Activated naive CD8-positive, alpha-beta T cell treated with anti-CD3 and anti-CD28 coated beads for 36 hours (primary cell): ENCODE measurements around the gene IL15RA. TPM values are rescaled to one million over a fixed set of nuclear protein-coding genes. Genes with fewer than 3 reads are reported as not detected.

ENCODE experiments used
- DNase-seq: peaks from one replicate; pipeline ENCODE4 v3.0.0; 2021
- H3K27ac Mint-ChIP-seq: one replicate; pipeline ENCODE4 v1.8.0; 2022; ENCODE audit warnings: mild to moderate bottlenecking, moderate library complexity, mixed read lengths
- H3K27me3 Mint-ChIP-seq: one replicate; pipeline ENCODE4 v1.8.0; 2022; ENCODE audit warnings: mild to moderate bottlenecking, mixed read lengths
- H3K36me3 Mint-ChIP-seq: one replicate; pipeline ENCODE4 v1.8.0; 2021; ENCODE audit warnings: mild to moderate bottlenecking, mixed read lengths
- H3K4me1 Mint-ChIP-seq: one replicate; pipeline ENCODE4 v1.8.0; 2021; ENCODE audit warnings: mixed read lengths
- H3K4me3 Mint-ChIP-seq: one replicate; pipeline ENCODE4 v1.8.0; 2022; ENCODE audit warnings: mild to moderate bottlenecking, moderate library complexity, mixed read lengths
- H3K9me3 Mint-ChIP-seq: one replicate; pipeline ENCODE4 v1.8.0; 2022; ENCODE audit warnings: mixed read lengths
- total RNA-seq, 2 experiments: library from RNA; stranded (reverse); gene quantifications; one replicate each; pipeline ENCODE4 v1.2.3, GENCODE V29; 2021

IL15RA gene, protein sequence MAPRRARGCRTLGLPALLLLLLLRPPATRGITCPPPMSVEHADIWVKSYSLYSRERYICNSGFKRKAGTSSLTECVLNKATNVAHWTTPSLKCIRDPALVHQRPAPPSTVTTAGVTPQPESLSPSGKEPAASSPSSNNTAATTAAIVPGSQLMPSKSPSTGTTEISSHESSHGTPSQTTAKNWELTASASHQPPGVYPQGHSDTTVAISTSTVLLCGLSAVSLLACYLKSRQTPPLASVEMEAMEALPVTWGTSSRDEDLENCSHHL
- 10 to 100 TPM; 27.8 to 30.0 TPM for total RNA-seq

- Mint-ChIP-seq H3K27me3 (peaks cover 14% of the 10 kb centered on the region), H3K4me3 (peak within 1 kb of the TSS; percentile 96), H3K4me1 (peaks cover 26% of the 10 kb centered on the region), H3K9me3 (no peaks in the 10 kb centered on the region), H3K36me3 (peaks cover 12% of the 10 kb centered on the region), H3K27ac (peak within 1 kb of the TSS; percentile 98)
- peak; percentile 93 for DNase-seq
Measured at GRCh38 chr10:5977471-5978229, at the start of gene IL15RA. Gene IL15RA, minus strand, starts transcription at chr10:5977543. Its CDS starts 51 bp downstream, at chr10:5977492.

DNA sequence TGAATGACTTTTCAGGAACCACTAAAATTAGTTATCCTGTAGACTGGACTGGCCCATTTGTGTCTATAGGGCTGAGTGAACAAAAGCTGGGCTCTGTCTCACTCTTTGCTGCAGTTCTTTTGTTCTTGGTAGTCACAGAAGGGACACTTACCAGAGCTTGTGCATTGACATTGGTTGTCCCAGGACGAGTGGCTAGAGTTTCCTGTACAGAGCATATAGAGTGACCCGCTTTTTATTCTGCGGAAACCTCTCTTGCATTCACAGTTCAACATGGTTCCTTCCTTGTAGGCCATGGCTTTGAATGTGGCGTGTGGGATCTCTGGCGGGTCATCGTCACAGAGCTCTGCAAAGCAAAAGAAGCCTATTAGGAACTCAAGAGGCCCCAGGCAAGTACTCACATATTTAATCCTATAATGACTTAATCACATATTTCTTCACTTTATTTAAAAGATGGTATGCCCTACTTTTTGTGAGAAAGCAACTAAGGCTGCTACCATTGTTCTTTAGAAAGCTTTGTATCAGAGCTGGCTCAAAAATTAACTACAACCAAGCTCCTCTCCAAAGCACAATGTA lies 48.4 kb upstream of the IL15RA start:
- H3K4me1 Mint-ChIP-seq = peaks cover 21% of the 10 kb centered on the region
- DNase-seq = no peak
- no peaks in the 10 kb centered on the region for H3K27me3 Mint-ChIP-seq
- H3K36me3 Mint-ChIP-seq = peaks cover 92% of the 10 kb centered on the region
- H3K4me3 Mint-ChIP-seq = no peak overlapping the region
- H3K27ac Mint-ChIP-seq = no peak overlapping the region
- peaks cover 7% of the 10 kb centered on the region for H3K9me3 Mint-ChIP-seq

DNA sequence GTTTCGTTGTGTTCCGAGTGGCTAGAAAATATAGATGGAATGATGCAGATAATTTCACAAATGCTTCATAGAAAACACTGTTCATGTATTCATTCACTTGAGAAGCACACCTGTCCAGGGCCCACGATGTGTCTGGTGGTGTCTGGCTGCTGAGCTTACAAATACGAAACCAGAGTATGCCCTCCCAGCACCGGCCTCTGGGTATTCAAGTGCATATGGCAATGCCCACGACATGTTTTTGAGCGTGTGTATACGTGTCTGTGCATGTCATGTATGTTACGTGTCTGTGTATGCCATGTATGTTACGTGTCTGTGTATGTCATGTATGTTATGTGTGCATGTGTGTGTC lies 47.0 kb upstream of the IL15RA start:
- H3K4me3 Mint-ChIP-seq = no peak overlapping the region
- H3K36me3 Mint-ChIP-seq = peaks cover 93% of the 10 kb centered on the region
- no peaks in the 10 kb centered on the region for H3K9me3 Mint-ChIP-seq
- DNase-seq = no peak
- peaks cover 22% of the 10 kb centered on the region for H3K4me1 Mint-ChIP-seq
- no peaks in the 10 kb centered on the region for H3K27me3 Mint-ChIP-seq
- no peak overlapping the region for H3K27ac Mint-ChIP-seq

GRCh38 chr10:6023661-6024333 lies 46.5 kb upstream of the IL15RA start:
- DNase-seq = no peak
- Mint-ChIP-seq H3K36me3 (peaks cover 97% of the 10 kb centered on the region), H3K27me3 (no peaks in the 10 kb centered on the region), H3K4me3 (no peak overlapping the region), H3K4me1 (peaks cover 26% of the 10 kb centered on the region), H3K9me3 (no peaks in the 10 kb centered on the region), H3K27ac (no peak overlapping the region)

DNA sequence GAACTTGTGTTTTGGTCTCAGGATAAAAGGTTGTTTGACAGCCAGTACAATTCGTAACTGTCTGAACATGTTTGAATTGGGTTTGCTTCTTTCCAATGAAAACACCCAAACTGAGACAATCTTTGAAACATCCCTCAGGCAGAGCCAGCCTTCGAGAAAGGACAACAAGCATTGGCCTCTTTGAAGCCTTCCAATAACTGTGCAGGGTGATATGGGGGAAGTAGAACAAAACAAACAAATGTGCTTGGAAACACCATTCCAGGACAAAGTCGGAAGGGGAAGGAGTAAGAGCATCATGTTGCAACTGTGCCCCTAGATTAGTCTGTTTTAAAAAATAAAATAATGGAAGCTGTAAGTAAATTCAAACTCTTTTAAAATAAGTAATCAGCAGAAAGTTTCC lies 45.3 kb upstream of the IL15RA start:
- Mint-ChIP-seq H3K9me3 (no peaks in the 10 kb centered on the region), H3K36me3 (peaks cover 97% of the 10 kb centered on the region), H3K27ac (peak overlapping the region; percentile 54), H3K4me3 (no peak overlapping the region), H3K4me1 (peaks cover 28% of the 10 kb centered on the region), H3K27me3 (no peaks in the 10 kb centered on the region)
- no peak for DNase-seq

DNA sequence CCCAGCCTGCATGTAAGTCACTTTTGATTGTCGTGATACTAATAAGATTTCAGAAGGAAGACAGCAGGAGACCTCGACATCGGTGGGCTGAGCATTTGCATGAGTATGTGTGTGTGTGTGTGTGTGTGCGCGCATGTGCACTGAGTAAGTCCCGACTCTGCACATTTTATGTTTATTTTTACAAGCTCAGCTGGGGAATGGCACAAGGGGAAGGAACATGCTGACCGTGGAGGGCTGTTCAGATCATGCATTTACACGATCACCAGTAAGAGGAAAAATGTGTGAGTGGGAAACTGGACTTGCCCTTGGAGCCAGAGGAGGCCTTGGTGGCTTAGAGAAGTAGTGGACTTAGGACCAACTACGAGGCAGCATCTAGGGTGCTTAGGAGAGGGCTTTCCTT lies 43.5 kb upstream of the IL15RA start:
- peaks cover 39% of the 10 kb centered on the region for H3K4me1 Mint-ChIP-seq
- no peak for DNase-seq
- H3K27me3 Mint-ChIP-seq = no peaks in the 10 kb centered on the region
- H3K4me3 Mint-ChIP-seq = no peak overlapping the region
- H3K36me3 Mint-ChIP-seq = peaks cover 95% of the 10 kb centered on the region
- peak overlapping the region; percentile 4 for H3K27ac Mint-ChIP-seq
- no peaks in the 10 kb centered on the region for H3K9me3 Mint-ChIP-seq

GRCh38 chr10:6019796-6020195 lies 42.5 kb upstream of the IL15RA start:
- Mint-ChIP-seq H3K27me3 (no peaks in the 10 kb centered on the region), H3K9me3 (no peaks in the 10 kb centered on the region), H3K4me3 (no peak overlapping the region), H3K27ac (peak overlapping the region; percentile 65), H3K36me3 (peaks cover 93% of the 10 kb centered on the region), H3K4me1 (peaks cover 48% of the 10 kb centered on the region)
- DNase-seq = no peak

DNA sequence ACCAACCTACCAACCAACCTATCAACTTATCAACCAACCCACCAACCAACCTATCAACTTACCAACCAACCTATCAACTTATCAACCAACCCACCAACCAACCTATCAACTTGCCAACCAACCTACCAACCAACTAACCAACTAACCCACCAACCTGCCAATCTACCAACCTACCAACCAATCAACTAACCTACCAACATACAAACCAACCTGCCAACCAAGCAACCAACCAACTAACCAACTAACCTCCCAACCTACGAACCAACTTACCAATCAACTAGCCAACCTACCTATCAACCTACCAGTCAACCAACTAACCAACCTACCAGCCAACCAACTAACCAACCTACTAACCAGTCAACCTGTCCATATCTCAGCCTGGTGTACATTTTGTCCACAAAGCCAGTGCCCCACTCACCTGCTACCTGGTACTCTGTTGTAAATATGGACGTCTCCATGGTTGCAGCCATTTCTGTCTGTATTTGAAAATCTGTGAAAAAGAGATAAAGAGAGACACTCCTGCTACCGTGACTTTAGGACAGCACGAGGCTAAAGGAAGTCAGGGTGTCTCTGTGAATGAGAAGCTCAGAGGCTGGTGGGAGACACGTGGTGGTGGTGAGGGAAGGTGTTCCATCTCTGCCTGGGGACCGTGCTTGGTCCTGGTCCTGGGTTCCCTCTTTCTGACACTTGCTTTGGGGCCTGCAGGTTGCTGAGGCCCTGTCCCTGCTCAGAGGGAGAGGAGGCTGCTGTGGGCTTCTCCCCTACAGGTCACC lies 41.9 kb upstream of the IL15RA start:
- Mint-ChIP-seq H3K9me3 (no peaks in the 10 kb centered on the region), H3K4me1 (peaks cover 54% of the 10 kb centered on the region), H3K27me3 (no peaks in the 10 kb centered on the region), H3K36me3 (peaks cover 93% of the 10 kb centered on the region), H3K4me3 (peak overlapping the region; percentile 4), H3K27ac (peak overlapping the region; percentile 65)
- no peak for DNase-seq

GRCh38 chr10:6018422-6018821 lies 41.1 kb upstream of the IL15RA start:
- Mint-ChIP-seq H3K27ac (peak overlapping the region; percentile 65), H3K27me3 (no peaks in the 10 kb centered on the region), H3K9me3 (no peaks in the 10 kb centered on the region), H3K4me3 (no peak overlapping the region), H3K36me3 (peaks cover 92% of the 10 kb centered on the region), H3K4me1 (peaks cover 54% of the 10 kb centered on the region)
- no peak for DNase-seq

DNA sequence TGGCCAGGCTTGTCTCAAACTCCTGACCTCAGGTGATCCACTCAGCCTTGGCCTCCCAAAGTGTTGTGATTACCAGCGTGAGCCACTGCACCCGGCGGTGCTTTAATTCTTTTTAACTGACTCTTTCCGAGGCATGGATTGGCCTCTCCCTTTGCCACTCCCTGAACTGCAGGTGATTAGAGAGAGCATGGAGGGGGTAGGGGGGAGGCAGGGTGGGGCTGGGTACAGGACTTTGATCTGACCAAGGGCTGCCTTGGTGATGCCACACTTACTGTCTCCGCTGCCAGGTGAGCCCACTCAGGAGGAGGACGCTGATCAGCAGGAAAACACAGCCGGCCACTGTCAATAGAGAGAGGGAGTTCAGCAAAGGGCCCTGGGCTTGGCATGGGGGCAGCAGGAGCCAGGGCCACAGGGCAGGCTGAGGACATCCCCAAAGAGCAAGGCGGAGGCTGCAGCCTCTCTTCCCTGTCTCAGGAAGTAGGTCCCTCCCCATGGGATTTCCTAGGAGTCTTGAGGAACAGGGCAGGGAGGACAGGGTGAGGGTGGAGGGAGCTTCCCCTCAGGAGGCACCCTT lies 40.5 kb upstream of the IL15RA start:
- DNase-seq = no peak
- H3K4me1 Mint-ChIP-seq = peaks cover 56% of the 10 kb centered on the region
- peak overlapping the region; percentile 53 for H3K27ac Mint-ChIP-seq
- H3K9me3 Mint-ChIP-seq = no peaks in the 10 kb centered on the region
- H3K4me3 Mint-ChIP-seq = no peak overlapping the region
- H3K27me3 Mint-ChIP-seq = no peaks in the 10 kb centered on the region
- peaks cover 90% of the 10 kb centered on the region for H3K36me3 Mint-ChIP-seq

- Mint-ChIP-seq H3K27me3 (no peaks in the 10 kb centered on the region), H3K4me3 (no peak overlapping the region), H3K9me3 (peaks cover 2% of the 10 kb centered on the region), H3K36me3 (peaks cover 79% of the 10 kb centered on the region), H3K27ac (peak overlapping the region; percentile 74), H3K4me1 (peaks cover 62% of the 10 kb centered on the region)
- peak; percentile 45 for DNase-seq
Measured at GRCh38 chr10:6014241-6014761, 37.0 kb upstream of the IL15RA start.

DNA sequence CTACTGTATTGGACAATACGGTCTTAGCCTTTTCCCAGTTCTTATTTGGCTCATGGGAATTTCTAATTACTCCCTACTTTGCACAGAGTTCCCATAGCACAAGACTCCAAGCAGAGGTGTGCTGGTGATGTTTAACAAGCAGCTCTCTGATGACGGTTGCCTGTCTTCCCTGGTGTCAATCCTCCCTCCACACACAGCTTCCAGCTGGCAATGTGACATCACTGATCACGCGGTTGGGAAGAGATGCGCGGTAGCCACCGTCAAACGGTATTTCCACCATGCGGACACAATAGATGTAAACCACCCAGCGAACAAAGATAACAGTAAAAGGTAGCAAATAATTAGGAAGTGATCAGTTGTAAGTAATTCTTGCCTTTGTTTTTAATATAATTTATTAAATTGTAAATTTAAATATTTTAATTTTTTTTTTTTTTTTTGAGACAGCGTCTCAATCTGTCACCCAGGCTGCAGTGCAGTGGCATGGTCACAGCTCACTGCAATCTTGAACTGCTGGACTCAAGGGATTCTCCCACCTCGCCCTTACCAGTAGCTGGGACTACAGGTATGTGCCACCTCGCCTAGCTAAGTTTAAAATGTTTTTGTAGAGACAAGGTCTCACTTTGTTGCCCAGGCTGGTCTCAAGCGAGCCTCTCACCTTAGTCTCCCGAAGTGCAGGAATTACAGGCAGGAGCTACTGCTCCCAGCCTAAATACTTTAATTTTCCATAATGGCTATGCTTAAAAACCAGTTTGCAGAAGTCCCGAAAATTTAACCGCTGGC lies 36.3 kb upstream of the IL15RA start:
- no peaks in the 10 kb centered on the region for H3K27me3 Mint-ChIP-seq
- no peak overlapping the region for H3K4me3 Mint-ChIP-seq
- H3K27ac Mint-ChIP-seq = peak overlapping the region; percentile 74
- peaks cover 77% of the 10 kb centered on the region for H3K36me3 Mint-ChIP-seq
- H3K9me3 Mint-ChIP-seq = peaks cover 4% of the 10 kb centered on the region
- H3K4me1 Mint-ChIP-seq = peaks cover 58% of the 10 kb centered on the region
- DNase-seq = no peak

DNA sequence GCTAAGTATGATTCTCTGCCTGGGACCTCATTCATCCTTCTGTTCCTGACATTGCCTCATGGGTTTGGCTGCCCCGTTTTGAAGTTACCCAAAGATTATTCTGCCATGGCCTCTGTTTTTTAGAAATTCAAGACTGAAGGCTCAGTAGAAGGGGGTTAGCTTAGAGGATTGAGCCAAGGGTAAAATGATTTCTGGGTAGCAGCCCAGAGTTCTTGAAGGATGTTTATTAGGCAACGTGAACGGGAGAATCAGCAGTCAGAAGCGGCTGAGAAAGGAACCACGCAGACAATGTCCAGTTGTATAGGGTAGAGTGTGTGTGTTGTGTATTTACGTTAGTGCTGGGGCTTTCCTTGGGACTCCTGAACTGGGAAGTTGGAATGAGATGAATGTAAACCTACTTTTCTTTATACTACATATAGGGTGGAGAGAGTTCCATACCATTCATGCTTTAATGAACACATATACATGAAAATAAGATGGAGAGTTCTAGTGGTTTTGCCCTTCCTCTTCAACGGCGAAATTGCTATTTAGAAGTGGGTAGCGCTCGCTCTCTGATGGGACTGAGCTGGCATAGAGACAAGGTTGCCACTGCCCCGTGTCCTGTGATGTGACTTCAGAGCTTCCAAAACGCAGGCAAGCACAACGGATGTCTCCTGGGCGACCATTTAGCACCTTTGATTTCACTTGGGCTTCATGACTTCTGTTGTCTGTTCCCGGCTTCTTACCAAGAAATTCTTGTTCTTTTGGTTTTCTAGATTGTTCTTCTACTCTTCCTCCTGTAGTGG lies 35.0 kb upstream of the IL15RA start:
- H3K4me3 Mint-ChIP-seq = no peak overlapping the region
- H3K4me1 Mint-ChIP-seq = peaks cover 52% of the 10 kb centered on the region
- H3K27ac Mint-ChIP-seq = peak overlapping the region; percentile 65
- DNase-seq = no peak
- peaks cover 75% of the 10 kb centered on the region for H3K36me3 Mint-ChIP-seq
- peaks cover 7% of the 10 kb centered on the region for H3K9me3 Mint-ChIP-seq
- H3K27me3 Mint-ChIP-seq = peaks cover 3% of the 10 kb centered on the region
